Activated naive CD4-positive, alpha-beta T cell treated with anti-CD3 and anti-CD28 coated beads, Interleukin-2, amount 50 U/mL, for 24 hours (primary cell): ENCODE data around the gene TENT5A.

Experiments
- H3K27ac Mint-ChIP-seq: one replicate; pipeline ENCODE4 v1.8.0; 2021; ENCODE audit warnings: mild to moderate bottlenecking, mixed read lengths
- H3K27me3 Mint-ChIP-seq: one replicate; pipeline ENCODE4 v1.8.0; 2021; ENCODE audit warnings: mixed read lengths
- H3K36me3 Mint-ChIP-seq: one replicate; pipeline ENCODE4 v1.8.0; 2021; ENCODE audit warnings: mixed read lengths
- H3K4me1 Mint-ChIP-seq: one replicate; pipeline ENCODE4 v1.8.0; 2021; ENCODE audit warnings: mixed read lengths
- H3K4me3 Mint-ChIP-seq: one replicate; pipeline ENCODE4 v1.8.0; 2021; ENCODE audit warnings: mild to moderate bottlenecking, mixed read lengths
- H3K9me3 Mint-ChIP-seq: one replicate; pipeline ENCODE4 v1.8.0; 2021; ENCODE audit warnings: mixed read lengths

The TENT5A gene

GRCh38 chr6:81714684-81715083 lies 37.8 kb downstream of the TENT5A start:
- H3K4me3 Mint-ChIP-seq = no peak overlapping the region
- H3K27ac Mint-ChIP-seq = no peak overlapping the region
- H3K4me1 Mint-ChIP-seq = no peaks in the 10 kb centered on the region
- H3K36me3 Mint-ChIP-seq = peaks cover 2% of the 10 kb centered on the region
- no peaks in the 10 kb centered on the region for H3K9me3 Mint-ChIP-seq
- peaks cover 1% of the 10 kb centered on the region for H3K27me3 Mint-ChIP-seq

- Mint-ChIP-seq H3K9me3 (no peaks in the 10 kb centered on the region), H3K4me1 (no peaks in the 10 kb centered on the region), H3K36me3 (peaks cover 2% of the 10 kb centered on the region), H3K4me3 (no peak overlapping the region), H3K27me3 (peaks cover 1% of the 10 kb centered on the region), H3K27ac (no peak overlapping the region)
Measured at GRCh38 chr6:81713205-81713604, 39.3 kb downstream of the TENT5A start.

GRCh38 chr6:81708113-81708699 lies 44.3 kb downstream of the TENT5A start:
- H3K36me3 Mint-ChIP-seq = peaks cover 2% of the 10 kb centered on the region
- no peaks in the 10 kb centered on the region for H3K9me3 Mint-ChIP-seq
- no peak overlapping the region for H3K4me3 Mint-ChIP-seq
- no peak overlapping the region for H3K27ac Mint-ChIP-seq
- no peaks in the 10 kb centered on the region for H3K4me1 Mint-ChIP-seq
- peaks cover 1% of the 10 kb centered on the region for H3K27me3 Mint-ChIP-seq

- H3K4me1 Mint-ChIP-seq = no peaks in the 10 kb centered on the region
- H3K27me3 Mint-ChIP-seq = no peaks in the 10 kb centered on the region
- H3K36me3 Mint-ChIP-seq = no peaks in the 10 kb centered on the region
- no peak overlapping the region for H3K27ac Mint-ChIP-seq
- no peaks in the 10 kb centered on the region for H3K9me3 Mint-ChIP-seq
- H3K4me3 Mint-ChIP-seq = no peak overlapping the region
Measured at GRCh38 chr6:81704700-81705099, 47.8 kb downstream of the TENT5A start.

GRCh38 chr6:81700414-81700813 lies 52.1 kb downstream of the TENT5A start:
- Mint-ChIP-seq H3K27me3 (no peaks in the 10 kb centered on the region), H3K9me3 (no peaks in the 10 kb centered on the region), H3K4me3 (no peak overlapping the region), H3K36me3 (no peaks in the 10 kb centered on the region), H3K4me1 (no peaks in the 10 kb centered on the region), H3K27ac (no peak overlapping the region)

- Mint-ChIP-seq H3K4me1 (no peaks in the 10 kb centered on the region), H3K4me3 (no peak overlapping the region), H3K27ac (no peak overlapping the region), H3K27me3 (no peaks in the 10 kb centered on the region), H3K36me3 (no peaks in the 10 kb centered on the region), H3K9me3 (no peaks in the 10 kb centered on the region)
Measured at GRCh38 chr6:81697559-81697958, 54.9 kb downstream of the TENT5A start.

GRCh38 chr6:81696524-81696923 lies 56.0 kb downstream of the TENT5A start:
- H3K9me3 Mint-ChIP-seq = no peaks in the 10 kb centered on the region
- H3K4me1 Mint-ChIP-seq = no peaks in the 10 kb centered on the region
- no peaks in the 10 kb centered on the region for H3K27me3 Mint-ChIP-seq
- no peak overlapping the region for H3K4me3 Mint-ChIP-seq
- no peaks in the 10 kb centered on the region for H3K36me3 Mint-ChIP-seq
- H3K27ac Mint-ChIP-seq = no peak overlapping the region
